ENCODE measurements around the gene LUC7L. TPM values are rescaled to one million over a fixed set of nuclear protein-coding genes. Genes with fewer than 3 reads are reported as not detected.
A peak's percentile ranks its signal among the peaks of the same experiment; 100 is the strongest.
"Not testable (repeated sequence)": the region's sequence is repeated elsewhere in the genome, so short reads cannot be mapped to it uniquely, and the experiment has no call there.

Gene LUC7L
- total and polyA plus RNA-seq, 7 experiments from 2014 or later, result 6.9 to 177 (median 148) TPM

DNA sequence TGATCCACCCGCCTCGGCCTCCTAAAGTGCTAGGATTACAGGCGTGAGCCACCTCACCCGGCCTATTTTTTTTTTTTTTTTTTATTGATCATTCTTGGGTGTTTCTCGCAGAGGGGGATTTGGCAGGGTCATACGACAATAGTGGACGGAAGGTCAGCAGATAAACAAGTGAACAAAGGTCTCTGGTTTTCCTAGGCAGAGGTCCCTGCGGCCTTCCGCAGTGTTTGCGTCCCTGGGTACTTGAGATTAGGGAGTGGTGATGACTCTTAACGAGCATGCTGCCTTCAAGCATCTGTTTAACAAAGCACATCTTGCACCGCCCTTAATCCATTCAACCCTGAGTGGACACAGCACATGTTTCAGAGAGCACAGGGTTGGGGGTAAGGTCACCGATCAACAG is 28.8 kb upstream of the LUC7L start:
- H3K9me3 Mint-ChIP-seq; H3K27ac ChIP-seq (ENCODE audit: low read depth, low read length); CTCF ChIA-PET; H3K4me3 ChIP-seq (ENCODE audit: low read length); H3K27ac Mint-ChIP-seq; intact Hi-C loops (cut with micrococcal nuclease); POLR2A ChIA-PET; H3K27me3 Mint-ChIP-seq; H3K9me3 ChIP-seq (ENCODE audit: control insufficient read depth in 2 of 3, low read length in 3 of 3); H3K27me3 ChIP-seq (ENCODE audit: control insufficient read depth in 2 of 2, insufficient read depth in 2 of 2, low read length in 2 of 2); H3K4me3 Mint-ChIP-seq; DNase-seq; ATAC-seq: not testable (repeated sequence)
- Mint-ChIP-seq H3K4me1 (peaks cover 4 to 31% (median 20%) of the 10 kb centered on the region in 7 donors), H3K36me3 (peaks cover 6 to 32% (median 12%) of the 10 kb centered on the region in 5 donors)
- peaks cover 9 to 13% of the 10 kb centered on the region in 2 donors for H3K4me1 ChIP-seq (ENCODE audit: control insufficient read depth in 2 of 2, insufficient read depth in 2 of 2, low read length in 2 of 2)
- H3K36me3 ChIP-seq (ENCODE audit: control insufficient read depth in 2 of 3, insufficient read depth in 3 of 3, low read length in 3 of 3), result peaks cover 0 to 52% (median 0%) of the 10 kb centered on the region in 3 experiments

DNA sequence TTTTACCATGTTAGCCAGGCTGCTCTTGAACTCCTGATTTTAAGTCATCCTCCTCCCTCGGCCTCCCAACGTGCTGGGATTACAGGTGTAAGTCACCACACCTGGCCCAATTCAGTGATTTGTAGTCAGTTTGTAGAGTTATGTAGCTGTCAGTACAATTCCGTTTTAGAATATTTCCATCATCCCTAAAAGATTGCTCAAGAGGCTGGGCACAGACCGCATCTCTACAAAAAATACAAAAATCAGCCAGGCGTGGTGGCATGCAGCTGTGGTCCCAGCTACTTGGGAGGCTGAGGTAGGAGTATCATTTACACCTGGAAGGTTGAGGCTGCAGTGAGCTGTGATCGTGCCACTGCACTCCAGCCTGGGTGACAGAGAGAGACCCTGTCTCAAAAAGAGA is 25.9 kb upstream of the LUC7L start:
- intact Hi-C loops (cut with micrococcal nuclease), result no loop called here
- peak overlapping the region in 1 of 10 donors; percentile 45 for H3K4me3 Mint-ChIP-seq
- CTCF ChIA-PET, result no interaction called here
- DNase-seq (no peak), ATAC-seq (no peak)
- Histone ChIP-seq H3K4me1 (ENCODE audit: control insufficient read depth in 2 of 2, insufficient read depth in 2 of 2, low read length in 2 of 2) (peaks cover 9 to 20% of the 10 kb centered on the region in 2 donors), H3K9me3 (ENCODE audit: control insufficient read depth in 2 of 3, low read length in 3 of 3) (no peaks in the 10 kb centered on the region), H3K36me3 (ENCODE audit: control insufficient read depth in 2 of 3, insufficient read depth in 3 of 3, low read length in 3 of 3) (peaks cover 0 to 32% (median 0%) of the 10 kb centered on the region in 3 experiments), H3K4me3 (ENCODE audit: low read length) (no peak overlapping the region), H3K27me3 (ENCODE audit: control insufficient read depth in 2 of 2, insufficient read depth in 2 of 2, low read length in 2 of 2) (no peaks in the 10 kb centered on the region), H3K27ac (ENCODE audit: low read depth, low read length) (no peak overlapping the region)
- H3K9me3 Mint-ChIP-seq, result no peaks in the 10 kb centered on the region
- H3K27ac Mint-ChIP-seq, result peak overlapping the region in 3 of 9 donors; percentile 12 to 55 (median 40)
- H3K4me1 Mint-ChIP-seq, result peaks cover 12 to 44% (median 29%) of the 10 kb centered on the region in 7 donors
- H3K27me3 Mint-ChIP-seq, result no peaks in the 10 kb centered on the region
- POLR2A ChIA-PET, result interaction anchor here (1.0 kb wide), 1 partner anchor 20 kb away, joined by 3 read pairs; no protein-coding TSS in a partner anchor
- H3K36me3 Mint-ChIP-seq, result peaks cover 4 to 31% (median 17%) of the 10 kb centered on the region in 5 donors

DNA sequence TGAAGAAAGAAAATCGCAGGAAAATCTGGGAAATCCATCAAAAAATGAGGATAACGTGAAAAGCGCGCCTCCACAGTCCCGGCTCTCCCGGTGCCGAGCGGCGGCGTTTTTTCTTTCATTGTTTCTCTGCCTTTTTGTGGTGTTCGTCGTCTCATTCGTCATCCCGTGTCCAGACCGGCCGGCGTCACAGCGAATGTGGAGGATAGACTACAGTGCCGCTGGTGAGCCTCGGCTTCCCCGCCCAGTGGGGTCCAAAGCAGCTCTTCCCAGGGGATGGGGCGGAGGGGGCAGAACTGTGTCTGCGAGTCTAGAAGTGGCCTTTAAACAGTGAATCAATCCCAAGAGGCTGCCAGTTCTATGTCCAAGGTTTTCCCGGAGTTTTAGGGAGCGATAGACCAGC is 25.2 kb upstream of the LUC7L start:
- Histone ChIP-seq H3K4me3 (ENCODE audit: low read length) (no peak overlapping the region), H3K36me3 (ENCODE audit: control insufficient read depth in 2 of 3, insufficient read depth in 3 of 3, low read length in 3 of 3) (peaks cover 0 to 29% (median 0%) of the 10 kb centered on the region in 3 experiments), H3K27me3 (ENCODE audit: control insufficient read depth in 2 of 2, insufficient read depth in 2 of 2, low read length in 2 of 2) (no peaks in the 10 kb centered on the region), H3K27ac (ENCODE audit: low read depth, low read length) (no peak overlapping the region), H3K4me1 (ENCODE audit: control insufficient read depth in 2 of 2, insufficient read depth in 2 of 2, low read length in 2 of 2) (peaks cover 9 to 20% of the 10 kb centered on the region in 2 donors), H3K9me3 (ENCODE audit: control insufficient read depth in 2 of 3, low read length in 3 of 3) (no peaks in the 10 kb centered on the region)
- CTCF ChIA-PET, result no interaction called here
- no peaks in the 10 kb centered on the region for H3K27me3 Mint-ChIP-seq
- H3K27ac Mint-ChIP-seq, result peak overlapping the region in 6 of 9 donors; percentile 51 to 91 (median 82)
- intact Hi-C loops (cut with micrococcal nuclease), result no loop called here
- POLR2A ChIA-PET, result interaction anchor here (1.0 kb wide), 1 partner anchor 19 kb away, joined by 3 read pairs; no protein-coding TSS in a partner anchor
- DNase-seq, result no peak
- no peak for ATAC-seq
- H3K9me3 Mint-ChIP-seq, result no peaks in the 10 kb centered on the region
- H3K4me1 Mint-ChIP-seq, result peaks cover 12 to 44% (median 29%) of the 10 kb centered on the region in 7 donors
- H3K4me3 Mint-ChIP-seq, result peak overlapping the region in 6 of 10 donors; percentile 23 to 91 (median 66)
- H3K36me3 Mint-ChIP-seq, result peaks cover 4 to 31% (median 17%) of the 10 kb centered on the region in 5 donors

DNA sequence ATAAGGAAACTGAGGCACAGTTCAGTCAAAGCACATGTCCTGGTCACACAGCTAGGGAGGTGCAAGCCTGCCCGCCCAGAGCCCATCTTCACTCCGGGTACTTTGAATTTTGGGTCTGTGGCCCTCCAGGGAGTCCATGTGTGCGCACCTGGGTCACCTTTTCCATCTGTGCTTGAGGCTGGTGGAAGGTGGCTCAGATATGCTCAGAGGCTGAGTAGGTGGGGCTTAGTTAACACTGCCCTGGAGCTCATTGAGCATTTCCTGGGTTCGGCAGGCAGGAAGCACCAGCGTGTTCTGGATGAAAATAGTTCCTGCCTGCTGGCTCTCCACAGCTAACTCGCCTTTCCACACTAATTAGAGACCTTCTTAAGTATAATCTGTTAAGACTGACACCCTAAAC is 24.6 kb upstream of the LUC7L start:
- peaks cover 9 to 20% of the 10 kb centered on the region in 2 donors for H3K4me1 ChIP-seq (ENCODE audit: control insufficient read depth in 2 of 2, insufficient read depth in 2 of 2, low read length in 2 of 2)
- Mint-ChIP-seq H3K9me3 (no peaks in the 10 kb centered on the region), H3K27me3 (no peaks in the 10 kb centered on the region), H3K4me1 (peaks cover 12 to 44% (median 28%) of the 10 kb centered on the region in 7 donors), H3K36me3 (peaks cover 4 to 28% (median 12%) of the 10 kb centered on the region in 5 donors), H3K27ac (peak overlapping the region in 8 of 9 donors; percentile 51 to 91 (median 82)), H3K4me3 (peak overlapping the region in 9 of 10 donors; percentile 48 to 91 (median 63))
- ChIA-PET POLR2A (interaction anchor here (0.6 to 3.1 kb wide), 3 partner anchors 16 to 59 kb away, joined by 3 to 14 read pairs (median 3); partner anchors contain the start of gene FAM234A), CTCF (interaction anchor here (1.6 kb wide), 1 partner anchor 98 kb away, joined by 4 read pairs; no protein-coding TSS in a partner anchor)
- intact Hi-C loops (cut with micrococcal nuclease), result loop anchor here in 1 of 2 donors (2.0 kb wide), 1 partner anchor 19 kb away; the partner anchor contains the start of gene FAM234A
- no peak overlapping the region for H3K4me3 ChIP-seq (ENCODE audit: low read length)
- no peaks in the 10 kb centered on the region for H3K9me3 ChIP-seq (ENCODE audit: control insufficient read depth in 2 of 3, low read length in 3 of 3)
- peaks cover 0 to 30% (median 0%) of the 10 kb centered on the region in 3 experiments for H3K36me3 ChIP-seq (ENCODE audit: control insufficient read depth in 2 of 3, insufficient read depth in 3 of 3, low read length in 3 of 3)
- no peaks in the 10 kb centered on the region for H3K27me3 ChIP-seq (ENCODE audit: control insufficient read depth in 2 of 2, insufficient read depth in 2 of 2, low read length in 2 of 2)
- ATAC-seq (no peak), DNase-seq (peak in 3 of 9 donors; percentile 17 to 26 (median 19))
- no peak overlapping the region for H3K27ac ChIP-seq (ENCODE audit: low read depth, low read length)

DNA sequence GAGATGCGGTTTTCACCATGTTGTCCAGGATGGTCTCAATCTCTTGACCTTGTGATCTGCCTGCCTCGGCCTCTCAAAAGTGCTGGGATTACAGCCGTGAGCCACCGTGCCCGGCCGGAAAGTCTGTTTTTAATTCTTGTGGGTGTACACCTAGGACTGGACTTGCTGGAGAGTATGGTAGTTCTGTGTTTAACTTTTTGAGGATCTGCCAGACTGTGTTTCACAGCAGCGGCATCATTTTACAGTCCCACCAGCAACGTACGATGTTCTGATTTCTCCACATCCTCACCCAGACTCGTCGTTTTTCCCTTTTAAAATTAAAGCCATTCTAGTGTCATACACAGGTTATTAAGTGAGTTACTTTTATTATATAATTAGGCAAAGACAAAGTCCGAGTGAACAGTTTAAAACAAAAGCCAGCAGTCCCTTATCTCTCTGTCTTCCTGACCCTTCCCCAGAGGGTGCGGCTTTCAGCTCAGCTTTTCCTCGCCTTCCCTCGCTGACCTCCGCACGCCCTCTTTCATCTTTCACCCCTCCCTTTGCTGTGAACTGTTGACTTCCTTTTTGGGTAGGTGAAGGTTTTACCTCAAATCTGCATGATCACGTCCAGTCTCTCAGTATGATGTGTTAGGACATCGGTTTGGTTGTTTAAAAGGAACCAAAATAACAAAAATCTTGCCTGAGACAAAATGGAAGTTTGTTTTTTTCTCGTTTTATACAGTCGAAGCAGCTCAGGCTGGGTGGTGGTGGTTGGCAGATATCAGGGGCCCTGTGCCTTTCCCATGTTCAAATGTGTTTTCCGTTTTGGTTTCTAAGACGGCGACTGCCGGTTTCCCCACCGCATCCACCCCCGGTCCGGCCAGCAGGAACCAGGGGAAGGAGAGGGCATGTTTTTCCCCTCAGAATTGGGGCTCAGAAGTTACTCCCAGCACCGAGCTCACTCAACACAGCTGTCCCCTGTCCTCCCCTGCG is 23.4 kb upstream of the LUC7L start:
- POLR2A ChIA-PET, result interaction anchor here (0.7 to 3.1 kb wide), 4 partner anchors 17 to 99 kb away, joined by 3 to 14 read pairs (median 4); partner anchors contain the start of genes FAM234A and LUC7L
- H3K4me1 ChIP-seq (ENCODE audit: control insufficient read depth in 2 of 2, insufficient read depth in 2 of 2, low read length in 2 of 2), result peaks cover 9 to 20% of the 10 kb centered on the region in 2 donors
- Mint-ChIP-seq H3K27ac (peak overlapping the region; percentile 83 to 98 (median 94)), H3K9me3 (no peaks in the 10 kb centered on the region), H3K4me3 (peak overlapping the region; percentile 81 to 93 (median 86)), H3K36me3 (peaks cover 4 to 31% (median 12%) of the 10 kb centered on the region in 5 donors), H3K27me3 (no peaks in the 10 kb centered on the region), H3K4me1 (peaks cover 12 to 44% (median 28%) of the 10 kb centered on the region in 7 donors)
- peak overlapping the region; percentile 72 for H3K27ac ChIP-seq (ENCODE audit: low read depth, low read length)
- DNase-seq (peak in 7 of 9 donors; percentile 13 to 56 (median 27)), ATAC-seq (peak; percentile 61)
- intact Hi-C loops (cut with micrococcal nuclease), result loop anchor here (1.0 to 2.0 kb wide), 2 partner anchors 17 to 18 kb away; partner anchors contain the start of gene FAM234A (in 1 of the 2)
- no peaks in the 10 kb centered on the region for H3K27me3 ChIP-seq (ENCODE audit: control insufficient read depth in 2 of 2, insufficient read depth in 2 of 2, low read length in 2 of 2)
- no peaks in the 10 kb centered on the region for H3K9me3 ChIP-seq (ENCODE audit: control insufficient read depth in 2 of 3, low read length in 3 of 3)
- CTCF ChIA-PET, result interaction anchor here (0.7 to 1.6 kb wide), 2 partner anchors 39 to 99 kb away, joined by 3 to 4 read pairs; no protein-coding TSS in a partner anchor
- peaks cover 0 to 30% (median 0%) of the 10 kb centered on the region in 3 experiments for H3K36me3 ChIP-seq (ENCODE audit: control insufficient read depth in 2 of 3, insufficient read depth in 3 of 3, low read length in 3 of 3)
- H3K4me3 ChIP-seq (ENCODE audit: low read length), result peak overlapping the region; percentile 60

DNA sequence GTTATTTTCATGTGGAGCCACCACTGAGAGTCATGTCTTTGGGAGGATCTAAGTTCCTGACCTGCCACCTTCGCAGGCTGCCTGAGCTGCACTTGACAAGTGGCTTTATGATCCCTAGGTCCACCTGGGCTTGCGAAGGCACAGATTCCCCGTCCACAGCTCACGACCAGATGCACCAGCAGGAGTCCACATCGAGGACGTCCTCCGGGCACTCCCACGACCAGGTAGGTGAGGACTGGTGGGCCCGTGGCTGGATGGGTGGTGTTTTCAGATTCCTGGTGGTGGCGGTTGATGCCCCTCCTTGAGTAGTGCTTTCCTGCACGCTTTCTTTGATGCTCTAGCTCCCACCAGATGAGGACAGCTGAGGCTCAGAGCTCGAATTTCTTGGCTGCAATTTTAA is 20.2 kb upstream of the LUC7L start:
- no peak overlapping the region for H3K27ac ChIP-seq (ENCODE audit: low read depth, low read length)
- DNase-seq, result no peak
- H3K4me3 Mint-ChIP-seq, result no peak overlapping the region
- H3K27ac Mint-ChIP-seq, result no peak overlapping the region
- ChIA-PET POLR2A (interaction anchor here (1.7 kb wide), 1 partner anchor 14 kb away, joined by 4 read pairs; no protein-coding TSS in a partner anchor), CTCF (interaction anchor here (1.3 kb wide), 1 partner anchor 60 kb away, joined by 3 read pairs; no protein-coding TSS in a partner anchor)
- peaks cover 0 to 21% (median 6%) of the 10 kb centered on the region in 5 donors for H3K36me3 Mint-ChIP-seq
- no peaks in the 10 kb centered on the region for H3K9me3 ChIP-seq (ENCODE audit: control insufficient read depth in 2 of 3, low read length in 3 of 3)
- no peaks in the 10 kb centered on the region for H3K27me3 ChIP-seq (ENCODE audit: control insufficient read depth in 2 of 2, insufficient read depth in 2 of 2, low read length in 2 of 2)
- H3K27me3 Mint-ChIP-seq, result no peaks in the 10 kb centered on the region
- intact Hi-C loops (cut with micrococcal nuclease), result no loop called here
- H3K4me3 ChIP-seq (ENCODE audit: low read length), result no peak overlapping the region
- H3K4me1 Mint-ChIP-seq, result peaks cover 15 to 29% (median 22%) of the 10 kb centered on the region in 7 donors
- no peak for ATAC-seq
- H3K9me3 Mint-ChIP-seq, result no peaks in the 10 kb centered on the region
- peaks cover 0 to 18% (median 0%) of the 10 kb centered on the region in 3 experiments for H3K36me3 ChIP-seq (ENCODE audit: control insufficient read depth in 2 of 3, insufficient read depth in 3 of 3, low read length in 3 of 3)
- H3K4me1 ChIP-seq (ENCODE audit: control insufficient read depth in 2 of 2, insufficient read depth in 2 of 2, low read length in 2 of 2), result peaks cover 9 to 19% of the 10 kb centered on the region in 2 donors
